GM12878 (cell line): Measurements from ENCODE around the gene RIN2. TPM values are rescaled to one million over a fixed set of nuclear protein-coding genes. Genes with fewer than 3 reads are reported as not detected.

Source experiments
- ATF7 ChIP-seq: fragments of 450-650 bp; IDR thresholded peaks from 2 replicates; pipeline ENCODE4 v1.6.1; 2016; ENCODE audit warnings: low read depth, mild to moderate bottlenecking
- CBX5 ChIP-seq: sonication (generic); IDR thresholded peaks from 2 replicates; pipeline ENCODE4 v1.6.1; 2016; ENCODE audit warnings: low read depth, moderate library complexity, mild to moderate bottlenecking, inconsistent platforms
- DPF2 ChIP-seq: fragments of 450-650 bp; IDR thresholded peaks from 2 replicates; pipeline ENCODE4 v1.6.1; 2017; ENCODE audit warnings: mild to moderate bottlenecking
- FOXK2 ChIP-seq: fragments of 450-650 bp; IDR thresholded peaks from 2 replicates; pipeline ENCODE4 v1.6.1; 2017; ENCODE audit warnings: mild to moderate bottlenecking, moderate library complexity
- GABPA ChIP-seq: IDR thresholded peaks from 2 replicates; pipeline ENCODE4 v1.6.1; 2014; ENCODE audit warnings: antibody characterized with exemption, low read depth, mild to moderate bottlenecking, inconsistent platforms
- GATAD2B ChIP-seq: fragments of 450-650 bp; conservative IDR thresholded peaks from 2 replicates; pipeline ENCODE4 v1.6.1; 2017; ENCODE audit warnings: low read depth, mild to moderate bottlenecking, moderate library complexity
- HCFC1 ChIP-seq: fragments of 150-350 bp; IDR thresholded peaks from 2 replicates; pipeline ENCODE4 v1.6.1; 2014; ENCODE audit warnings: low read length
- IRF4 ChIP-seq: IDR thresholded peaks from 2 replicates; pipeline ENCODE4 v1.6.1; 2011; ENCODE audit warnings: low read depth, low read length
- MEF2A ChIP-seq: IDR thresholded peaks from 2 replicates; pipeline ENCODE4 v1.6.1; 2011; ENCODE audit warnings: low read depth, mild to moderate bottlenecking, low read length, moderate library complexity; ENCODE audit not compliant: insufficient read depth
- MLLT1 ChIP-seq: fragments of 450-650 bp; IDR thresholded peaks from 2 replicates; pipeline ENCODE4 v1.6.1; 2016; ENCODE audit warnings: mild to moderate bottlenecking
- NBN ChIP-seq: fragments of 450-650 bp; IDR thresholded peaks from 2 replicates; pipeline ENCODE4 v1.6.1; 2016
- NFYB ChIP-seq: IDR thresholded peaks from 2 replicates; pipeline ENCODE4 v1.6.1; 2011; ENCODE audit warnings: low read depth, mild to moderate bottlenecking, low read length, improper control_type of control experiment, moderate library complexity; ENCODE audit not compliant: insufficient read depth
- NR2F1 ChIP-seq: fragments of 450-650 bp; conservative IDR thresholded peaks from 2 replicates; pipeline ENCODE4 v1.6.1; 2017; ENCODE audit warnings: mild to moderate bottlenecking
- PML ChIP-seq: IDR thresholded peaks from 2 replicates; pipeline ENCODE4 v1.6.1; 2012; ENCODE audit warnings: low read length, inconsistent platforms
- RB1 ChIP-seq: fragments of 450-650 bp; formaldehyde crosslinking; IDR thresholded peaks from 2 replicates; pipeline ENCODE4 v1.6.1; 2017; ENCODE audit warnings: mild to moderate bottlenecking, borderline replicate concordance
- RELB ChIP-seq: fragments of 450-650 bp; IDR thresholded peaks from 2 replicates; pipeline ENCODE4 v1.6.1; 2017; ENCODE audit warnings: low read depth, mild to moderate bottlenecking, moderate library complexity
- RUNX3 ChIP-seq: IDR thresholded peaks from 2 replicates; pipeline ENCODE4 v1.6.1; 2012; ENCODE audit warnings: low read length, inconsistent platforms
- SREBF1 ChIP-seq: IDR thresholded peaks from 2 replicates; pipeline ENCODE4 v1.6.1; 2012; ENCODE audit warnings: mild to moderate bottlenecking, low read length
- SUPT20H ChIP-seq: IDR thresholded peaks from 2 replicates; pipeline ENCODE4 v1.6.1; 2011; ENCODE audit warnings: low read depth, mild to moderate bottlenecking, low read length, moderate library complexity, borderline replicate concordance; ENCODE audit not compliant: control insufficient read depth
- ZBED1 ChIP-seq: IDR thresholded peaks from 2 replicates; pipeline ENCODE4 v1.6.1; 2016; ENCODE audit warnings: borderline replicate concordance
- ZNF384 ChIP-seq: IDR thresholded peaks from 2 replicates; pipeline ENCODE4 v1.6.1; 2012; ENCODE audit warnings: low read depth, mild to moderate bottlenecking, low read length, improper control_type of control experiment, borderline replicate concordance
- ZNF687 ChIP-seq: fragments of 450-650 bp; IDR thresholded peaks from 2 replicates; pipeline ENCODE4 v1.6.1; 2017; ENCODE audit warnings: mild to moderate bottlenecking, moderate library complexity
- polyA plus RNA-seq, 11 experiments: library from polyadenylated mRNA; depleted of rRNA in 4 of 11; unstranded in 6 of 11; stranded (reverse) in 5 of 11; fragments of >200 nt; fragmentation: Nextera tagmentation in 4 of 11; fragmentation: Illumina TruSeq in 1 of 11; extraction: Ambion mirVana in 4 of 11; extraction: Trizol in 1 of 11; gene quantifications; 1 replicate in 1 of 11; 2 replicates in 10 of 11; pipeline versions ENCODE4 v1.2.1 to v1.2.3, GENCODE V29; 2011 to 2016; ENCODE audit warnings: inconsistent platforms in 2 of 11, missing spikeins in 2 of 11, low read depth in 1 of 11
- total RNA-seq, 4 experiments: library from RNA; depleted of rRNA in 3 of 4; stranded (reverse); fragments of >200 nt in 3 of 4; fragmentation: Illumina TruSeq in 1 of 4; extraction: Trizol in 1 of 4; gene quantifications; 2 replicates each; pipeline versions ENCODE4 v1.2.1 to v1.2.3, GENCODE V29; 2013 to 2021
- TF ChIP-seq, protein P1 (sequence below): fragments of 450-650 bp; formaldehyde crosslinking; IDR thresholded peaks from 2 replicates; pipeline ENCODE4 v1.5.0; 2022; ENCODE audit warnings: mild to moderate bottlenecking, missing genetic modification characterization

Gene RIN2
- total and polyA plus RNA-seq, 10 of the 15 experiments (the other 5 are each of a cell fraction or from before 2014, with no cell fraction given) = 0.68 to 8.5 (median 4.5) TPM

DNA sequence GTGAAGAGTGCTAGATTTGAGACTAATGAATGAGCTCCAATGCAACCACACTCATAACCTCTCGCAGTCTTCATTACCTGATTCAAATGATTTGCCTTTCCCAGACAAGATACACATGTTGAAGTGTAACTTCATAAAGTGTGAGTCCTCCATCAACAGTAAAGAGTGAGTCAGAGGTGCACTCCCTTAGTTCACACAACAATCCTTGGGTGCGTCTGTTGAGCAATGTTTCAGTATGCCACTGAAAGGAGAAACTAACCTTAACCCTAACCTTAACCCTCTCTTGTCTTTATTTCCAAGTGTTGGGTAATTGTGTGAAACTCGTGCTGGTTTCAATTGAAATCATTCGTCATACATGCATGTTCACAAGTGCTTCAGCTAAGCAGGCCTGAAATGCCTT, 21.0 kb upstream of the RIN2 start (continued):
- TF ChIP-seq ZNF687 (peak; percentile 49; the same call in 1 of the 2 replicates), GATAD2B (peak; percentile 64; the same call in 1 of the 2 replicates), CBX5 (no peak), ATF7 (peak; percentile 81), DPF2 (peak; percentile 44), GABPA (no peak), NFYB (no peak), SREBF1 (no peak), FOXK2 (peak; percentile 20; the same call in 1 of the 2 replicates), HCFC1 (no peak), RELB (peak; percentile 74), NBN (peak; percentile 71; the same call in 1 of the 2 replicates), ZNF384 (no peak), MEF2A (no peak), RUNX3 (0 out of 2 replicates have a peak, but pooled peaks have one; percentile 7), ZBED1 (no peak), MLLT1 (no peak), SUPT20H (no peak), NR2F1 (peak; percentile 94), RB1 (no peak), PML (no peak), IRF4 (0 out of 2 replicates have a peak, but pooled peaks have one; percentile 26)
- TF ChIP-seq, protein P1, sequence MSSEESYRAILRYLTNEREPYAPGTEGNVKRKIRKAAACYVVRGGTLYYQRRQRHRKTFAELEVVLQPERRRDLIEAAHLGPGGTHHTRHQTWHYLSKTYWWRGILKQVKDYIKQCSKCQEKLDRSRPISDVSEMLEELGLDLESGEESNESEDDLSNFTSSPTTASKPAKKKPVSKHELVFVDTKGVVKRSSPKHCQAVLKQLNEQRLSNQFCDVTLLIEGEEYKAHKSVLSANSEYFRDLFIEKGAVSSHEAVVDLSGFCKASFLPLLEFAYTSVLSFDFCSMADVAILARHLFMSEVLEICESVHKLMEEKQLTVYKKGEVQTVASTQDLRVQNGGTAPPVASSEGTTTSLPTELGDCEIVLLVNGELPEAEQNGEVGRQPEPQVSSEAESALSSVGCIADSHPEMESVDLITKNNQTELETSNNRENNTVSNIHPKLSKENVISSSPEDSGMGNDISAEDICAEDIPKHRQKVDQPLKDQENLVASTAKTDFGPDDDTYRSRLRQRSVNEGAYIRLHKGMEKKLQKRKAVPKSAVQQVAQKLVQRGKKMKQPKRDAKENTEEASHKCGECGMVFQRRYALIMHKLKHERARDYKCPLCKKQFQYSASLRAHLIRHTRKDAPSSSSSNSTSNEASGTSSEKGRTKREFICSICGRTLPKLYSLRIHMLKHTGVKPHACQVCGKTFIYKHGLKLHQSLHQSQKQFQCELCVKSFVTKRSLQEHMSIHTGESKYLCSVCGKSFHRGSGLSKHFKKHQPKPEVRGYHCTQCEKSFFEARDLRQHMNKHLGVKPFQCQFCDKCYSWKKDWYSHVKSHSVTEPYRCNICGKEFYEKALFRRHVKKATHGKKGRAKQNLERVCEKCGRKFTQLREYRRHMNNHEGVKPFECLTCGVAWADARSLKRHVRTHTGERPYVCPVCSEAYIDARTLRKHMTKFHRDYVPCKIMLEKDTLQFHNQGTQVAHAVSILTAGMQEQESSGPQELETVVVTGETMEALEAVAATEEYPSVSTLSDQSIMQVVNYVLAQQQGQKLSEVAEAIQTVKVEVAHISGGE (CRISPR knock-in tag) = no peak
